Liver (tissue), 3 donors: ENCODE results near the gene SLC4A8.

Source experiments
- JUND ChIP-seq, 2 donors: IDR thresholded peaks; 2 replicates each; pipeline ENCODE4 v1.6.1; 2016; ENCODE audit warnings: antibody characterized with exemption in 2 of 2
- SP1 ChIP-seq: IDR thresholded peaks from 2 replicates; pipeline ENCODE4 v1.6.1; 2018; ENCODE audit warnings: antibody characterized with exemption, mild to moderate bottlenecking
- YY1 ChIP-seq: IDR thresholded peaks from 2 replicates; pipeline ENCODE4 v1.6.1; 2016; ENCODE audit warnings: antibody characterized with exemption, mild to moderate bottlenecking
- TF ChIP-seq, protein P1 (sequence below): fragments of 150-350 bp; IDR thresholded peaks from 2 replicates; pipeline ENCODE4 v1.5.1; 2017; ENCODE audit warnings: improper control_type of control experiment, low read depth, low read length; ENCODE audit not compliant: missing input control
- donor health status: healthy.
- donor health status: healthy.

DNA sequence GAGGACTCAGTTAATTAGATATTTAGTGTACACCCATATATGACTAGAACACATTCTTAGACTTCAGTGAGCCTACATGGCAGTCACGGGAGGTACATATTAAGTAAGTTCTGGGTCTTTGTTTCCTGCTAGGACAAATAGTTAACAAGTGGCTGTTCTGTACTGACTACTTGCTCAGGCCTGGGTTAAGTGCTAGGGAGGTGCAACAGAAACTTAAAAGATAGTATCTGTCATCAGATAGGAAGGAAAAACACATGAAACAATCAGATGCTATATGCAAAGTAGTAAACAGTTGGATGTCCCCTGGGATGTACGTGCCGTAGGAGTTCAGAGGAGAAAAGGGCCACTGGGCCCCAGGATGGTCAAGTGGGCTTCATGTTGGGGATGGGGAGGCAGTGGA, 59.5 kb downstream of the SLC4A8 start:
- TF ChIP-seq SP1 (no peak), YY1 (no peak), JUND (IDR thresholded peaks at IDR 0.05) (no peak)
- TF ChIP-seq, protein P1, sequence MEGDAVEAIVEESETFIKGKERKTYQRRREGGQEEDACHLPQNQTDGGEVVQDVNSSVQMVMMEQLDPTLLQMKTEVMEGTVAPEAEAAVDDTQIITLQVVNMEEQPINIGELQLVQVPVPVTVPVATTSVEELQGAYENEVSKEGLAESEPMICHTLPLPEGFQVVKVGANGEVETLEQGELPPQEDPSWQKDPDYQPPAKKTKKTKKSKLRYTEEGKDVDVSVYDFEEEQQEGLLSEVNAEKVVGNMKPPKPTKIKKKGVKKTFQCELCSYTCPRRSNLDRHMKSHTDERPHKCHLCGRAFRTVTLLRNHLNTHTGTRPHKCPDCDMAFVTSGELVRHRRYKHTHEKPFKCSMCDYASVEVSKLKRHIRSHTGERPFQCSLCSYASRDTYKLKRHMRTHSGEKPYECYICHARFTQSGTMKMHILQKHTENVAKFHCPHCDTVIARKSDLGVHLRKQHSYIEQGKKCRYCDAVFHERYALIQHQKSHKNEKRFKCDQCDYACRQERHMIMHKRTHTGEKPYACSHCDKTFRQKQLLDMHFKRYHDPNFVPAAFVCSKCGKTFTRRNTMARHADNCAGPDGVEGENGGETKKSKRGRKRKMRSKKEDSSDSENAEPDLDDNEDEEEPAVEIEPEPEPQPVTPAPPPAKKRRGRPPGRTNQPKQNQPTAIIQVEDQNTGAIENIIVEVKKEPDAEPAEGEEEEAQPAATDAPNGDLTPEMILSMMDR = no peak
